SIG-M5 treated with dmso at 0.1 percent for 504 hours (cell line): ENCODE measurements around the gene RNU4-1.
"Not testable (repeated sequence)": the region's sequence is repeated elsewhere in the genome, so short reads cannot be mapped to it uniquely, and the experiment has no call there.

Source experiments
- DNase-seq: peaks from one replicate; lab custom pipeline; 2025; ENCODE audit not compliant: unreplicated experiment; lab: John Stamatoyannopoulos, UW

The RNU4-1 gene

GRCh38 chr12:120292661-120293531 lies at the start of gene RNU4-1:
Gene RNU4-1, minus strand, starts transcription at chr12:120293237.
- peak; percentile 97 for DNase-seq

DNA sequence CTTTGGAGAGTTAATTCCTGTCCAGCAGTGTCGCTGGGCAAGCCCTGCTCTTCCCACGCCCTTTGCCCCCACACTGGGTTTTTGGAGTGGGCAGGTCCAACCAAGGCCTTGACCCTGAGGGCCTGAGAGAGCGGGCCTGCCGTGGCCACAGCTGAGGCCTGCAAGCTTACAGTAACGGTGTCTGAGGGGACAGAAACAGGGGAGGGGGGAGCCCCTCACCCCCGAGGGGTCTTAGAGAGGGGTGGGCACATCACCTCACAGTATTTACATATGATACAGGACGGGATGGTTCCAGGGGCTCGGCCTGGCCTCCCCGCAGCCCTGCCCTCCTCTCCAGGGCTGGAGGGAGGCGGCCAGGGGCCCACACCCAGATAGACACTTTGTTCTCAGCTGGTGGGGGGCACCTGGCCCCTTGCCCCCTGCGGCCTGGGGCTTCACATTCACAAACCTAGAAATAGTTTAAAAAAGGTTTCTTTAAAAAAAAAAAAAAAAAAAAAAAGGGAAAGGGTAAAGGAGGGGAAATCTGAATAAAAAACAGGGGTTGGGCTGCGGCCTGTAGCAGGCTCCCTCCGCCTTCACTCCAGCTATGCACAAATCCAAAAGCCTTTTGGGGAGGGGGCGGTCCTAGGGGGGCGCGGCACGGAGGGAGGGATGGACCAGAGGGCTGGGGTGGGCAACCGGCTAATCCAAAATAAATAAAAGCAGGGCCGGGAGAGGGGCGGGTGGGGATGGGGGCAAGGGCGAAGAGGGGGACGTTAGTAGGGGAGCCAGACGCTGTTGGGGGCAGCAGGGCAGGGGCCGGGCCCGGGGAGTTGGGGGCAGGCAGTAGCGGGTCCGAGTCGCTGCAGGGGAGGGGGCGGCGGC lies 49.4 kb upstream of the RNU4-1 start:
- no peak for DNase-seq

- no peak for DNase-seq
These were observed 46.2 kb upstream of the RNU4-1 start for GRCh38 chr12:120339256-120339655.

DNA sequence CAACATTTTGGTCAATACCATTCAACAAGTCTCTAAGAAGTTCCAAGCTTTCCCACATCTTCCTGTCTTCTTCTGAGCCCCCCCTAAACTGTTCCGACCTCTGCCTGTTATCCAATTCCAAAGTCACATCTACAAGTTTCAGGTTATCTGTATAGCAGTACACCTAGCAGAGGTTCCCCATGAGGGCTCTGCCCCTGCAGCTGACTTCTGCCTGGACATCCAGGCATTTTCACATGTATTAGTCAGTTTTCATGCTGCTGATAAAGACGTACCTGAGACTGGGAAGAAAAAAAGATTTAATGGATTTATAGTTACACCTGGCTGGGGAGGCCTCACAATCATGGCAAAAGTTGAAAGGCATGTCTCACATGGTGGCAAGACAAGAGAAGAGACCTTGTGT lies 44.7 kb upstream of the RNU4-1 start:
- DNase-seq, result no peak

- not testable (repeated sequence) for DNase-seq
These were observed 43.4 kb upstream of the RNU4-1 start for GRCh38 chr12:120336392-120336791.

DNA sequence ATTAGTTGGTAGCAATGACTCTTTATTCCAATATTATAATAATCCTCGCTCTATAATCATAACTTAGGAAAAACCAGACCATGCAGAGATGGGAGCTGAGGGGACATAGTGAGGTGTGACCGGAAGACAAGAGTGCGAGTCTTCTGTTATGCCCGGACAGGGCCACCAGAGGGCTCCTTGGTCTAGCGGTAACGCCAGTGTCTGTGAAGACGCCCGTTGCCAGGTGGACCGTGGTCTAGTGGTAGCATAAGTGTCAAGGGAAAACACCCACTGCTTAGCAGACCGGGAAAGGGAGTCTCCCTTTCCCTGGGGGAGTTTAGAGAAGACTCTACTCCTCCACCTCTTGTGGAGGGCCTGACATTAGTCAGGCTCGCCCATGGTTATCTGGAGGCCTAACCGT lies 42.4 kb upstream of the RNU4-1 start:
- not testable (repeated sequence) for DNase-seq

- DNase-seq, result no peak
These were observed 39.5 kb upstream of the RNU4-1 start for GRCh38 chr12:120332523-120332922.

- no peak for DNase-seq
These were observed 39.0 kb upstream of the RNU4-1 start for GRCh38 chr12:120332041-120332440.

GRCh38 chr12:120331390-120331789 lies 38.4 kb upstream of the RNU4-1 start:
- no peak for DNase-seq

GRCh38 chr12:120328228-120328627 lies 35.2 kb upstream of the RNU4-1 start:
- no peak for DNase-seq

DNA sequence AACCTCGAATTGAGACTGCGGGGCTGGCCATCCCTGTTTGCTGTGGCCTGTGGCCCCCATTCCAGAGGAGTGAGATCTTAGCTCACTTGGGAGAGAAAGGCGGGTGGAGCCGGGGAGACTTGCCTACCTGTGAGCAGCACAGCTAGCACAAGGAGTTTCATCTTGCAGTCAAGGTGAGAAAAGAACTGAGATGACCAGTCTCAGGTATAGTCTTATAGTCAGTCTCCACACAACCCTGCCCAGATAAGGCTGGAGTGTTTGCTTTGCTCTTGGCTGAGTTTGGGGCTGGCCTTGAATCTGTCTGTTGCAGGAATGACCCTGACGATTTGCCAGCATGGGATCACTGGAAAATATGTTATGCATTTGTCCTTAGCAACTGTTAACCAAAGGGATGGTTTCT lies 34.6 kb upstream of the RNU4-1 start, which contains the start of gene PLA2G1B:
TSS of gene PLA2G1B (minus strand) at position 187 of the 400 bp plus-strand sequence. CDS start at position 161, 26 bp downstream.
- DNase-seq, result no peak

DNA sequence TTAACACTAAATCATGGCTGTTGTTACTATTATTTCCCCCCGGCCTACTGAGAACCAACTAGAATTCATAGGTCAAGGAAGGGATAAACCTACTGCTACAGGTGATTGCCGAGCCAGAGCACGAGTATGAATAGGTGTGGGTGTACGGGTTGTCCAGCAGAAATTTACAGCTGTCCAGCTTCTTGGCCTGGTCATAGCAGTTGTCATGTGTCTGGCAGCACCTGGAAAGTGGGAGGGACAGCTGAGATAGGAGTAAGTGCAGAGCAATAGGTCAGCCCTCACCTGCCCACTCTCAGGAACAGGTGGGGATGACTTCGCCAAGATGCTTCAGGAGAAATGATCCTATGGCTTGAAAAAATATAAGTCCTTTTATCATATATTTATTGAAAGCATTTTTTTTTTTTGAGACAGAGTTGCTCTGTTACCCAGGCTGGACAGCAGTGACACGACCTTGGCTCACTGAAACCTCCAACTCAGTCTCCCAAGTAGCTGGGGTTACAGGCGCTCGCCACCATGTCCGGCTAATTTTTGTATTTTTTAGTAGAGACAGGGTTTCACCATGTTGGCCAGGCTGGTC lies 31.9 kb upstream of the RNU4-1 start:
- no peak for DNase-seq

GRCh38 chr12:120323772-120324171 lies 30.7 kb upstream of the RNU4-1 start:
- no peak for DNase-seq

DNA sequence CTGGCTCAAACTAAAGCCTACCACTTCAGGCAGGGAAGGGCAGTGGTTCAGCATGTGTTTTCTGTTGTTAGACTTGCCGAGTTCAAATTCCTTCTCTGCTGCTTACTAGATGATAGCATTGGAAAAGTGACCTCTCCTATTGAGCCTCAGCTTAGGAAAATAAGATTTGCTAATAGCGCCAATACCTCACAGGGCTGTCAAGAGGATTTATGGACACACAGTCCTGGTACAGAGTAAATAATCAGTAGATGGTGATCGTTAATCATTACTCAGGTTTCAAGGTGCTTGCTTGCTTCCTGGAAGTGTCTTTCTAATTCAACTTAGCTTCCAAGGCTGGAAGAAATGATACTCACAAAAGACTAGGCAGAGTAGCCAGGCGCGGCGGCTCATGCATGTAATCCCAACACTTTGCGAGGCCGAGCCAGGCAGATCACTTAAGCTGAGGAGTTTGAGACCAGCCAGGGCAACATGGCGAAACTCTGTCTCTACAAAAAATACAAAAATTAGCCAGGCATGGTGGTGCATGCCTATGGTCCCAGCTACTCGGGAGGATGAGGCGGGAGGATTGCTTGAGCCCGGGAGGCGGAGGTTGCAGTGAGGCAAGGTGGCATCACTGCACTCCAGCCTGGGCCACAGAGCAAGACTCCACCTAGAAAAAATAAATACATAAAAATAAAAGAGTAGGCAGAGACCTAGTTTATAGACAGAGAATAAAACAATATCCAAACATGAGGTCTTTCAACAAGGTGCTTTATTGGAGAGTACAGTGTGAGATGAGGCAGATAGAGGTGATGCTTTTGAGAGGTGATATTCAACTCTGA lies 28.6 kb upstream of the RNU4-1 start:
- DNase-seq, result no peak

DNA sequence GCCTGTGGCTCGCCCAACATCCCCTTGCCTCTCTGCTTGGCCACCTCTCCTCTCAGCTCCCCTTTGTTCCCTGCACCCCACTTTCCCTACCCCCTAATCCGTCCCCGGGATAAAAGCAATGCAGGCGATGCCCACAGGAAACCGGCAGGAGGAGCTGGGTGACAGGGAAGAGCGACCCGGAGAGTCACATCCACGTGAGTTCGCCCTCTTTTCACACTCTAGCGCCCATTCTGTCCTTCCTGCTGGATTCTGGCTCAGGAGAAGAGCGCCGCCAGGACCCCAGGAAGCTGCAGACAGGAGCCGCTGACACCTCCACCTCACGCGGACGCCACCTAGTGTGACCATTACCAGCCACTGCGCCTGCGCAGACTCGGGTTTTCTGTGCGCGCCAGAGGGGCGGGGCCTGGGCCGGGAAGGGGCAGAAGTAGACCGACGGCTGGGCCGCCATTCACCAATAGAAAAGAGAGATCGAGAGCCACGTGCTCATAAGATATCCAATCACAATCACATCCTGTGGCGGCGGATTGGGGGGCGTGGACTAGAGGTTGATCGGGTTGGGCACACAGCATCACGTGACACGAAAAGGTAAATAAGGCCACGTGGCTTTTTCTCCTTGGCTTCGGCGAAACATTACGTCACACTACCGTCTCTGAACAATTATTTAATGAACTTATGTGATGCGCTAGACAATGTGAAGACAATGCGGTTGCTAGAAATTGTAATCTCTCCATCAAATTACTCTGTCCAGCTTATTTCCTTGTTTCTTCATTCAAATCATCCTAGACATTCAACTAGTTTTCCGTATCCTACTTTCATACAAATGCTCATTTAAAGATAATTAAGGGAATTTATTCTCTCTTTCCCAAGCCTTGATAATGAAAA lies 24.4 kb upstream of the RNU4-1 start:
- peak; percentile 100 for DNase-seq

DNA sequence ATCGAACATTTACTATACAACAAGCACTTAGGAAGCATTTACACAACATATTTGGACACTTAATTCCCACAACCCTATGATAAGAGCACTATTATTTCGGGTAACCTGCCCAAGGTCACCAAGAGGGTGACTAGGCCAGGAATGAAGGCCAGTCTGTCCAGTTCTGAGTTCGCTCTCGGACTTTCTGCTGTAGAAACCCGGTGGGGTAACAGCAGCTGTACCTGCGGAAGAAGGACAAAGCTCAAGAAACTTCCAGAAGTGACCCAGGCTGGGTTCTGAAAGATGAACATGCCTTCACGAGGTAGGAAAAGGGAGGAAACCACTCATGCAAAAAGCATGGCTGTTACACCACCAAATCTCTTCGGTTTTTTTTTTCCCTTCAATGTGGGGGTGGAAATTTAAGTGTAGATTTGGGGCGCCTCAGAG lies 23.8 kb upstream of the RNU4-1 start:
- DNase-seq, result no peak

DNA sequence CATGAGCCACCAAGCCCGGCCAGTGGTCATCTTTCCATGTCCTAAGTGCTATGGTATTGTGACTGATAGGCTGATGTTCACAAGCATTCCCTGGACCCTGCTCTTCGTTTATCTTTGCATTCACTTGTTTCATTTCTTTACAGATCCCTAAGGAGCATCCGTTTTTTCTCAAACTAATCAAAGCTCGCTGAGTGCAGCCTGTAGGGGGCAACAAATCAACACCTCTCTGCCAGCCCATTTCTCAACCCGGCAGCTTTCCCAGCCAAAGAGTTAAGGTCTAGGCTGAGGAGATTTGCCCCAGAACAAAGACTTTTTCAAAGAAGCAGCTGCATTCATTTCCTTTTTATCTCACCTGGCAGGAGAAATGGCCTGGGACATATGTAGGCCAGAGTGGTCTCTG lies 21.2 kb upstream of the RNU4-1 start:
- DNase-seq, result peak; percentile 15

GRCh38 chr12:120301962-120302815 lies 9.2 kb upstream of the RNU4-1 start, which contains the start of gene SIRT4:
Gene SIRT4, plus strand, starts transcription at chr12:120302321. Its CDS starts 1,241 bp downstream, at chr12:120303562.
- peak; percentile 96 for DNase-seq

- no peak for DNase-seq
These were observed 701 bp downstream of the RNU4-1 start for GRCh38 chr12:120292411-120292660.
